HL-60 (cell line): Measurements from ENCODE around the gene TPRN.
A peak's percentile ranks its signal among the peaks of the same experiment; 100 is the strongest.

ENCODE experiments used
- DNase-seq, 2 experiments: peaks; one replicate each; pipeline ENCODE4 v3.0.0-alpha.2; 2010 to 2020; ENCODE audit warnings: low read depth in 1 of 2, low spot score in 1 of 2
- H3K27ac ChIP-seq: fragments of 250-450 bp; sonication (Bioruptor Pico); replicated peaks from 2 replicates; pipeline ENCODE4 v1.5.1; 2020; ENCODE audit warnings: mild to moderate bottlenecking, moderate library complexity
- H3K27me3 ChIP-seq: fragments of 250-450 bp; sonication (Bioruptor Pico); 2 replicates; pipeline ENCODE4 v1.5.1; 2021; ENCODE audit warnings: mild to moderate bottlenecking, moderate library complexity; ENCODE audit not compliant: insufficient read depth, poor library complexity, severe bottlenecking
- H3K4me3 ChIP-seq: replicated peaks from 2 replicates; pipeline ENCODE4 v1.5.1; 2011; ENCODE audit warnings: mild to moderate bottlenecking, control low read depth, low read length; ENCODE audit not compliant: insufficient read depth
- CTCF ChIP-seq: IDR thresholded peaks from one replicate; pipeline ENCODE4 v1.5.1; 2011; ENCODE audit warnings: low read length, control low read depth, inconsistent platforms; ENCODE audit not compliant: insufficient read depth
- GABPA ChIP-seq: IDR thresholded peaks from 2 replicates; pipeline ENCODE4 v1.6.1; 2012; ENCODE audit warnings: low read depth
- POLR2AphosphoS5 ChIP-seq: IDR thresholded peaks from 2 replicates; pipeline ENCODE4 v1.6.1; 2012; ENCODE audit warnings: low read depth
- REST ChIP-seq: IDR thresholded peaks from 2 replicates; pipeline ENCODE4 v1.6.1; 2012; ENCODE audit warnings: low read depth; ENCODE audit not compliant: insufficient replicate concordance
- SPI1 ChIP-seq: IDR thresholded peaks from 2 replicates; pipeline ENCODE4 v1.6.1; 2012; ENCODE audit warnings: low read depth, mild to moderate bottlenecking, borderline replicate concordance

TPRN gene

GRCh38 chr9:137224830-137225694, 24.5 kb upstream of the TPRN start, which contains the start of gene CYSRT1:
Gene CYSRT1, plus strand, starts transcription at chr9:137225174. Its CDS starts 448 bp downstream, at chr9:137225622.
- peak within 1 kb of the TSS; percentile 84 for H3K4me3 ChIP-seq
- DNase-seq, result no peak
- TF ChIP-seq REST (no peak), GABPA (no peak), POLR2AphosphoS5 (no peak), CTCF (no peak), SPI1 (no peak)
- H3K27ac ChIP-seq, result peak within 1 kb of the TSS; percentile 73
- no peaks in the 10 kb centered on the region for H3K27me3 ChIP-seq

GRCh38 chr9:137223078-137223970, 22.8 kb upstream of the TPRN start:
- no peaks in the 10 kb centered on the region for H3K27me3 ChIP-seq
- DNase-seq, result peak; percentile 92 to 99
- peak overlapping the region; percentile 73 for H3K27ac ChIP-seq
- peak overlapping the region; percentile 84 for H3K4me3 ChIP-seq
- TF ChIP-seq REST (no peak), POLR2AphosphoS5 (peak; percentile 65), SPI1 (peak; percentile 39; the same call in 1 of the 2 replicates), GABPA (peak; percentile 95)

GRCh38 chr9:137222190-137223077, 21.9 kb upstream of the TPRN start, which contains the start of gene RNF208:
Gene RNF208, minus strand, starts transcription at chr9:137222240. Its CDS starts 1,028 bp downstream, at chr9:137221212.
- H3K27me3 ChIP-seq, result no peaks in the 10 kb centered on the region
- no peak for DNase-seq
- peak within 1 kb of the TSS; percentile 73 for H3K27ac ChIP-seq
- H3K4me3 ChIP-seq, result peak within 1 kb of the TSS; percentile 84
- TF ChIP-seq GABPA (no peak), SPI1 (no peak), CTCF (no peak), REST (no peak), POLR2AphosphoS5 (no peak)
